ENCODE data around the gene TRMT10A. TPM values are rescaled to one million over a fixed set of nuclear protein-coding genes. Genes with fewer than 3 reads are reported as not detected.
A peak's percentile ranks its signal among the peaks of the same experiment; 100 is the strongest.

TRMT10A gene
- total and polyA plus RNA-seq, 2 of the 13 experiments (the other 11 are each of a cell fraction or from before 2014, with no cell fraction given), result 3.9 to 12.6 TPM

DNA sequence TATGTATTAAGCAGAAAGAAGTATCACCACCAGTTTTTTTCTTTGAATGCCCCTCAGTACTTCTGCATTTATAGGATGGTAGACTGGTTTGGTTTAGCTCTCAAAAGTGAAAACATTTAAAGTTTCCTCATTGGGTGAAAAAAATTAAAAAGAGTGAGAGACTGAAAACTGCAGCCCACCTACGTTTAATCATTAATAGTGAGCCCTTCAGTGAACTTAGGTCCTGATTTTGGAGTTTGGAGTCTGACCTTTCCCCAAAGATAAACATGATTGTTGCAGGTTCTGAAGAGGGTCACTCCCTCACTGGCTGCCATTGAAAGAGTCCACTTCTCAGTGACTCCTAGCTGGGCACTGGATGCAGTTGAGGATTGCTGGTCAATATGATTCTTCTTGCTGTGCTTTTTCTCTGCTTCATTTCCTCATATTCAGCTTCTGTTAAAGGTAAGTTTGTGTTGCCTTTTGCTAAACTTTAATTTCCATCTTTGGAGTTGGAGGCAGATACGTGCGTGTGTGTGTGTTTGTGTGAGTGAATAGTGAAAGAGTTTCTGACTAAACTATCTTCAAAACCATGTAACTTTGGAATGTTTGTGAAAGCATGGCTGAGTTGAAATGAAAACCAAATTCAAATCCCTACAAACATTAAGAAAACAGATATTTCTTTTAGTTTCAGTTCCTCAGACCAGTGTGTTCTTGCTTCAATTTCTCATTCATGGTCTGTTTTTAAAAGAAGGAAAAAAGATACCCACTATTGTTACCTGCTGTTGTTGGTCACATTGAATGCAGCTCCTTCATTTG, 10.9 kb upstream of the TRMT10A start, which contains the start of gene MTTP (continued):
- TF ChIP-seq HNRNPL (IDR thresholded peaks at IDR 0.05; ENCODE audit: low read depth, low read length) (no peak), ZC3H13 (CRISPR knock-in tag; IDR thresholded peaks at IDR 0.05) (no peak), SIN3B (IDR thresholded peaks at IDR 0.05; ENCODE audit: low read length) (no peak), ZNF282 (IDR thresholded peaks at IDR 0.05; ENCODE audit: partially characterized antibody) (no peak), TAF1 (CRISPR knock-in tag; IDR thresholded peaks at IDR 0.05) (peak; percentile 64), PHB2 (IDR thresholded peaks at IDR 0.05; ENCODE audit: partially characterized antibody) (no peak), ISL2 (CRISPR knock-in tag; IDR thresholded peaks at IDR 0.05) (peak; percentile 66; the same call in 1 of the 2 replicates), ZNF292 (CRISPR knock-in tag; IDR thresholded peaks at IDR 0.05; ENCODE audit: borderline replicate concordance, low read depth) (peak; percentile 76; the same call in 1 of the 2 replicates), ZBTB42 (CRISPR knock-in tag; IDR thresholded peaks at IDR 0.05) (no peak), KLF9 (CRISPR knock-in tag; IDR thresholded peaks at IDR 0.05; ENCODE audit: low read depth) (no peak)
- TF ChIP-seq, protein P1, sequence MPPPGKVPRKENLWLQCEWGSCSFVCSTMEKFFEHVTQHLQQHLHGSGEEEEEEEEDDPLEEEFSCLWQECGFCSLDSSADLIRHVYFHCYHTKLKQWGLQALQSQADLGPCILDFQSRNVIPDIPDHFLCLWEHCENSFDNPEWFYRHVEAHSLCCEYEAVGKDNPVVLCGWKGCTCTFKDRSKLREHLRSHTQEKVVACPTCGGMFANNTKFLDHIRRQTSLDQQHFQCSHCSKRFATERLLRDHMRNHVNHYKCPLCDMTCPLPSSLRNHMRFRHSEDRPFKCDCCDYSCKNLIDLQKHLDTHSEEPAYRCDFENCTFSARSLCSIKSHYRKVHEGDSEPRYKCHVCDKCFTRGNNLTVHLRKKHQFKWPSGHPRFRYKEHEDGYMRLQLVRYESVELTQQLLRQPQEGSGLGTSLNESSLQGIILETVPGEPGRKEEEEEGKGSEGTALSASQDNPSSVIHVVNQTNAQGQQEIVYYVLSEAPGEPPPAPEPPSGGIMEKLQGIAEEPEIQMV (CRISPR knock-in tag; IDR thresholded peaks at IDR 0.05; ENCODE audit: low read depth), result 0 out of 2 replicates have a peak, but pooled peaks have one; percentile 25
- TF ChIP-seq, protein P2, sequence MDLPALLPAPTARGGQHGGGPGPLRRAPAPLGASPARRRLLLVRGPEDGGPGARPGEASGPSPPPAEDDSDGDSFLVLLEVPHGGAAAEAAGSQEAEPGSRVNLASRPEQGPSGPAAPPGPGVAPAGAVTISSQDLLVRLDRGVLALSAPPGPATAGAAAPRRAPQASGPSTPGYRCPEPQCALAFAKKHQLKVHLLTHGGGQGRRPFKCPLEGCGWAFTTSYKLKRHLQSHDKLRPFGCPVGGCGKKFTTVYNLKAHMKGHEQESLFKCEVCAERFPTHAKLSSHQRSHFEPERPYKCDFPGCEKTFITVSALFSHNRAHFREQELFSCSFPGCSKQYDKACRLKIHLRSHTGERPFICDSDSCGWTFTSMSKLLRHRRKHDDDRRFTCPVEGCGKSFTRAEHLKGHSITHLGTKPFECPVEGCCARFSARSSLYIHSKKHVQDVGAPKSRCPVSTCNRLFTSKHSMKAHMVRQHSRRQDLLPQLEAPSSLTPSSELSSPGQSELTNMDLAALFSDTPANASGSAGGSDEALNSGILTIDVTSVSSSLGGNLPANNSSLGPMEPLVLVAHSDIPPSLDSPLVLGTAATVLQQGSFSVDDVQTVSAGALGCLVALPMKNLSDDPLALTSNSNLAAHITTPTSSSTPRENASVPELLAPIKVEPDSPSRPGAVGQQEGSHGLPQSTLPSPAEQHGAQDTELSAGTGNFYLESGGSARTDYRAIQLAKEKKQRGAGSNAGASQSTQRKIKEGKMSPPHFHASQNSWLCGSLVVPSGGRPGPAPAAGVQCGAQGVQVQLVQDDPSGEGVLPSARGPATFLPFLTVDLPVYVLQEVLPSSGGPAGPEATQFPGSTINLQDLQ (CRISPR knock-in tag; IDR thresholded peaks at IDR 0.05), result no peak
- TF ChIP-seq, protein P3, sequence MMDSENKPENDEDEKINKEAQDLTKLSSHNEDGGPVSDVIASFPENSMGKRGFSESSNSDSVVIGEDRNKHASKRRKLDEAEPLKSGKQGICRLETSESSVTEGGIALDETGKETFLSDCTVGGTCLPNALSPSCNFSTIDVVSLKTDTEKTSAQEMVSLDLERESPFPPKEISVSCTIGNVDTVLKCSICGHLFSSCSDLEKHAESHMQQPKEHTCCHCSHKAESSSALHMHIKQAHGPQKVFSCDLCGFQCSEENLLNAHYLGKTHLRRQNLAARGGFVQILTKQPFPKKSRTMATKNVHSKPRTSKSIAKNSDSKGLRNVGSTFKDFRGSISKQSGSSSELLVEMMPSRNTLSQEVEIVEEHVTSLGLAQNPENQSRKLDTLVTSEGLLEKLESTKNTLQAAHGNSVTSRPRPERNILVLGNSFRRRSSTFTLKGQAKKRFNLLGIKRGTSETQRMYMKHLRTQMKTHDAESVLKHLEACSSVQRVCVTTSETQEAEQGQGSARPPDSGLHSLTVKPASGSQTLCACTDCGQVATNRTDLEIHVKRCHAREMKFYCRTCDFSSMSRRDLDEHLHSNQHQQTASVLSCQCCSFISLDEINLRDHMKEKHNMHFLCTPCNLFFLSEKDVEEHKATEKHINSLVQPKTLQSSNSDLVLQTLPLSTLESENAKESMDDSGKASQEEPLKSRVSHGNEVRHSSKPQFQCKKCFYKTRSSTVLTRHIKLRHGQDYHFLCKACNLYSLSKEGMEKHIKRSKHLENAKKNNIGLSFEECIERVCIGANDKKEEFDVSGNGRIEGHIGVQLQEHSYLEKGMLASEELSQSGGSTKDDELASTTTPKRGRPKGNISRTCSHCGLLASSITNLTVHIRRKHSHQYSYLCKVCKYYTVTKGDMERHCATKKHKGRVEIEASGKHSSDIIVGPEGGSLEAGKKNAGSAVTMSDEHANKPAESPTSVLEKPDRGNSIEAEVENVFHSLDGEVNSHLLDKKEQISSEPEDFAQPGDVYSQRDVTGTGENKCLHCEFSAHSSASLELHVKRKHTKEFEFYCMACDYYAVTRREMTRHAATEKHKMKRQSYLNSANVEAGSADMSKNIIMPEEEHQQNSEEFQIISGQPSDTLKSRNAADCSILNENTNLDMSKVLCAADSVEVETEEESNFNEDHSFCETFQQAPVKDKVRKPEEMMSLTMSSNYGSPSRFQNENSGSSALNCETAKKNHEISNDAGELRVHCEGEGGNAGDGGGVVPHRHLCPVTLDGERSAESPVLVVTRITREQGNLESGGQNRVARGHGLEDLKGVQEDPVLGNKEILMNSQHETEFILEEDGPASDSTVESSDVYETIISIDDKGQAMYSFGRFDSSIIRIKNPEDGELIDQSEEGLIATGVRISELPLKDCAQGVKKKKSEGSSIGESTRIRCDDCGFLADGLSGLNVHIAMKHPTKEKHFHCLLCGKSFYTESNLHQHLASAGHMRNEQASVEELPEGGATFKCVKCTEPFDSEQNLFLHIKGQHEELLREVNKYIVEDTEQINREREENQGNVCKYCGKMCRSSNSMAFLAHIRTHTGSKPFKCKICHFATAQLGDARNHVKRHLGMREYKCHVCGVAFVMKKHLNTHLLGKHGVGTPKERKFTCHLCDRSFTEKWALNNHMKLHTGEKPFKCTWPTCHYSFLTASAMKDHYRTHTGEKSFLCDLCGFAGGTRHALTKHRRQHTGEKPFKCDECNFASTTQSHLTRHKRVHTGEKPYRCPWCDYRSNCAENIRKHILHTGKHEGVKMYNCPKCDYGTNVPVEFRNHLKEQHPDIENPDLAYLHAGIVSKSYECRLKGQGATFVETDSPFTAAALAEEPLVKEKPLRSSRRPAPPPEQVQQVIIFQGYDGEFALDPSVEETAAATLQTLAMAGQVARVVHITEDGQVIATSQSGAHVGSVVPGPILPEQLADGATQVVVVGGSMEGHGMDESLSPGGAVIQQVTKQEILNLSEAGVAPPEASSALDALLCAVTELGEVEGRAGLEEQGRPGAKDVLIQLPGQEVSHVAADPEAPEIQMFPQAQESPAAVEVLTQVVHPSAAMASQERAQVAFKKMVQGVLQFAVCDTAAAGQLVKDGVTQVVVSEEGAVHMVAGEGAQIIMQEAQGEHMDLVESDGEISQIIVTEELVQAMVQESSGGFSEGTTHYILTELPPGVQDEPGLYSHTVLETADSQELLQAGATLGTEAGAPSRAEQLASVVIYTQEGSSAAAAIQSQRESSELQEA (CRISPR knock-in tag; IDR thresholded peaks at IDR 0.05; ENCODE audit: not compliant biosample characterization), result no peak
- TF ChIP-seq, protein P4, sequence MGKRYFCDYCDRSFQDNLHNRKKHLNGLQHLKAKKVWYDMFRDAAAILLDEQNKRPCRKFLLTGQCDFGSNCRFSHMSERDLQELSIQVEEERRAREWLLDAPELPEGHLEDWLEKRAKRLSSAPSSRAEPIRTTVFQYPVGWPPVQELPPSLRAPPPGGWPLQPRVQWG (CRISPR knock-in tag; IDR thresholded peaks at IDR 0.05; ENCODE audit: borderline replicate concordance, low read depth), result no peak
- TF ChIP-seq, protein P5, sequence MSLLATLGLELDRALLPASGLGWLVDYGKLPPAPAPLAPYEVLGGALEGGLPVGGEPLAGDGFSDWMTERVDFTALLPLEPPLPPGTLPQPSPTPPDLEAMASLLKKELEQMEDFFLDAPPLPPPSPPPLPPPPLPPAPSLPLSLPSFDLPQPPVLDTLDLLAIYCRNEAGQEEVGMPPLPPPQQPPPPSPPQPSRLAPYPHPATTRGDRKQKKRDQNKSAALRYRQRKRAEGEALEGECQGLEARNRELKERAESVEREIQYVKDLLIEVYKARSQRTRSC (CRISPR knock-in tag; IDR thresholded peaks at IDR 0.05; ENCODE audit: low read depth), result no peak

All from HepG2 (cell line).